CMK (cell line): ENCODE measurements around the gene ADAMTSL5.
A peak's percentile ranks its signal among the peaks of the same experiment; 100 is the strongest.
"Not testable (repeated sequence)": the region's sequence is repeated elsewhere in the genome, so short reads cannot be mapped to it uniquely, and the experiment has no call there.

Experiments
- DNase-seq: peaks from one replicate; pipeline ENCODE4 v3.0.0-alpha.2; 2010; ENCODE audit warnings: low read depth

The ADAMTSL5 gene

GRCh38 chr19:1481893-1482360, 30.9 kb downstream of the ADAMTSL5 start:
- no peak for DNase-seq

- DNase-seq: no peak
Measured at GRCh38 chr19:1481224-1481892, 31.5 kb downstream of the ADAMTSL5 start.

- peak; percentile 82 for DNase-seq
Measured at GRCh38 chr19:1478934-1479707, 33.7 kb downstream of the ADAMTSL5 start, which contains the start of gene C19orf25. Gene C19orf25, minus strand, starts transcription at chr19:1479215. Its CDS starts 312 bp downstream, at chr19:1478903.

GRCh38 chr19:1477056-1477455, 35.8 kb downstream of the ADAMTSL5 start:
- DNase-seq: not testable (repeated sequence)

- no peak for DNase-seq
Measured at GRCh38 chr19:1475751-1476437, 36.9 kb downstream of the ADAMTSL5 start.

- no peak for DNase-seq
Measured at GRCh38 chr19:1474765-1475351, 38.0 kb downstream of the ADAMTSL5 start.

- no peak for DNase-seq
Measured at GRCh38 chr19:1474011-1474764, 38.6 kb downstream of the ADAMTSL5 start.

- DNase-seq: no peak
Measured at GRCh38 chr19:1473085-1473851, 39.6 kb downstream of the ADAMTSL5 start.

- no peak for DNase-seq
Measured at GRCh38 chr19:1472231-1473084, 40.4 kb downstream of the ADAMTSL5 start.

- DNase-seq: no peak
Measured at GRCh38 chr19:1471515-1472160, 41.2 kb downstream of the ADAMTSL5 start.

- no peak for DNase-seq
Measured at GRCh38 chr19:1471010-1471514, 41.8 kb downstream of the ADAMTSL5 start.

- no peak for DNase-seq
Measured at GRCh38 chr19:1470305-1471009, 42.4 kb downstream of the ADAMTSL5 start.

- no peak for DNase-seq
Measured at GRCh38 chr19:1470055-1470304, 42.8 kb downstream of the ADAMTSL5 start.

- DNase-seq: no peak
Measured at GRCh38 chr19:1469255-1470054, 43.4 kb downstream of the ADAMTSL5 start.

- no peak for DNase-seq
Measured at GRCh38 chr19:1468821-1469254, 44.0 kb downstream of the ADAMTSL5 start.

- no peak for DNase-seq
Measured at GRCh38 chr19:1468274-1468820, 44.5 kb downstream of the ADAMTSL5 start.

- no peak for DNase-seq
Measured at GRCh38 chr19:1467490-1468273, 45.1 kb downstream of the ADAMTSL5 start.
